OCI-LY7 (cell line): Measurements from ENCODE around the gene TBX22.
"Not testable (repeated sequence)": the region's sequence is repeated elsewhere in the genome, so short reads cannot be mapped to it uniquely, and the experiment has no call there.

Experiments
- CTCF ChIP-seq: fragments of 200-600 bp; sonication (generic); conservative IDR thresholded peaks from 2 replicates; pipeline ENCODE4 v1.5.1; 2014; ENCODE audit warnings: mild to moderate bottlenecking, antibody characterized with exemption, low read length, moderate library complexity, mixed read lengths
- EZH2phosphoT487 ChIP-seq: fragments of 200-600 bp; sonication (generic); IDR thresholded peaks from 2 replicates; pipeline ENCODE4 v1.6.1; 2018; ENCODE audit warnings: low read depth, borderline replicate concordance, mild to moderate bottlenecking, mixed run types, antibody characterized with exemption, low read length, moderate library complexity, mixed read lengths

DNA sequence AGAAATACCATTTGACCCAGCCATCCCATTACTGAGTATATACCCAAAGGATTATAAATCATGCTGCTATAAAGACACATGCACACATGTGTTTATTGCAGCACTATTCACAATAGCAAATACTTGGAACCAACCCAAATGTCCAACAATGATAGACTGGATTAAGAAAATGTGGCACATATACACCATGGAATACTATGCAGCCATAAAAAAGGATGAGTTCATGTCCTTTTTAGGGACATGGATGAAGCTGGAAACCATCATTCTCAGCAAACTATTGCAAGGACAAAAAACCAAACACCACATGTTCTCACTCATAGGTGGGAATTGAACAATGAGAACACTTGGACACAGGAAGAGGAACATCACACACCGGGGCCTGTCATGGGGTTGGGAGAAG lies 61.1 kb downstream of the TBX22 start:
- TF ChIP-seq CTCF, EZH2phosphoT487: not testable (repeated sequence)
